AG09309 (cell line): Measurements from ENCODE around the gene SPDYE2B.
"Not testable (repeated sequence)": the region's sequence is repeated elsewhere in the genome, so short reads cannot be mapped to it uniquely, and the experiment has no call there.

Source experiments
- DNase-seq: peaks from one replicate; pipeline ENCODE4 v3.0.0-alpha.2; 2010; ENCODE audit warnings: low read depth
- H3K4me3 ChIP-seq: 2 replicates; pipeline ENCODE4 v1.5.1; 2011; ENCODE audit warnings: mild to moderate bottlenecking, low read depth, low read length, moderate library complexity; ENCODE audit not compliant: control insufficient read depth

SPDYE2B gene

DNA sequence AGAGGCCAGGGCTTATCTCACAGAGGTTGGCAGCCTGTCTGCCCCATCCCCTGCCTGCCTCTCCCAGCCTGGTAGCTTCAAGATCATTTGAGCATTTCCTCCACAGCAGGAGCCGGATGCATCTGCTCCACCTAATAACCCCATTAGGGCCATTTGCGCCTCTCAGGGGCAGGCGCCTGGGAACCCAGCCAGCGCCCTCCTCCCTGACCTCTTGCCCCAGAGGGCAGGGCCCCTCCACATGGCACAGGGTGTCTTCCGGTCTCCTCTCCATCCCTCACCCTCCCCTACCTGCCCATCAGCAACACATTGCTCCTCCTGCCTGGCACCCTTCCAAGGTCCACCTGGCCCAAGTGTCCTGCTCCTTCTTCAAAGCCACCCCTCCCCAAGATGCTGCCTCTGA lies 14.8 kb upstream of the SPDYE2B start:
- not testable (repeated sequence) for DNase-seq, H3K4me3 ChIP-seq

DNA sequence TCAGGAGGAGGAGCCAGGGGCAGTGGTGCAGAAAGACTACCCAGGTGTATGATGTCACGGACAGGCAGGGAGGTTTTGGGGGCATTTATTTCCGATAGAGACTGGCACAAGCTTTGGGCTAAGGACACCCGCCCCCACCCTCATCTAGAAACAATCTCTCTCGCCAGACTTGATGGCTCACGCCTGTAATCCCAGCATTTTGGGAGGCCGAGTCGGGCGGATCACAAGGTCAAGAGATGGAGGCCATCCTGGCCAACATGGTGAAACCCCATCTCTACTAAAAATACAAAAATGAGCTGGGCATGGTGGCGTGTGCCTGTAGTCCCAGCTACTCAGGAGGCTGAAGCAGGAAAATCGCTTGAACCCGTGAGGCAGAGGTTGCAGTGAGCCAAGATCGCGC lies 13.2 kb upstream of the SPDYE2B start:
- DNase-seq, H3K4me3 ChIP-seq: not testable (repeated sequence)

DNA sequence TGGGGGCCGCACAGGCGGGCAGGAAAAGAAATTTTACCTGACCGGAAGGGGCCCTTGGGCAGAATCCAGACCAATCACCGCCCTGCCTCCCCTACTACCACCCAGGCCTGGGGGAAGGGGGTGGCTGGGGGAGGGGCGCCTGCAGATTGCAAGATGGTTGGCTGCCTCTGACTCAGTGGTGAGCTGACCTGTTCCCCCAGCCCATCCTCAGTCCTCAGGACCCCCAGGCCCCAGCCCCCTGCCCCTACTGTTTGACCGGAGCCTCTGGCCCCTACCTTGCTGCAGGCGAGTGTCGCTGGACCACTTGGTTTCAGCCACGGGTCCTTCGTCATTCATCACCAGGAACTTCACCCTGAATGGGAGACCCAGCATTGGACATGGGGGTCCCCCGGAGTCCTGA lies 11.3 kb upstream of the SPDYE2B start:
- DNase-seq, H3K4me3 ChIP-seq: not testable (repeated sequence)

DNA sequence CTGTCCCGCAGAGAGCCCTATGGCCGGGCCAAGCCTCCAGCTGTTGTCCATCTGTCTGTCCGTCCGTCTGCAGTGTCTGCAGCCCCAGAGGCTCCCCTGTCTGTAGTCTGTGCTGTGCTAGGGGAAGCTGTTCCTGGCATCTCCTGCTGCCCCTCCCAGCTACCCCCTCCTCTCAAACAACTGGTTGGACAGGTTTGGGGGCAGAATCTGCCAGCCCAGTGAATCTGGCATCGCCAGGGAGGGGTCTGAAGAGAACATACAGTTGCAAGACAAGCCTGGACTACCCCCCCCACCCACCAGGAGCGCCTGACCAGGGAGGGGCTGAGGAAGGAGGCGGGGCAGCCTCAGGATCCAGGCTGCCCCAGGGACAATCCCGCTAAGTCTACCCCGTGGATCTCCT lies 7.4 kb upstream of the SPDYE2B start, which contains the start of gene UPK3BL1:
TSS of gene UPK3BL1 (minus strand) at position 101 of the 400 bp plus-strand sequence. CDS start at position 51, 50 bp downstream.
- H3K4me3 ChIP-seq, DNase-seq: not testable (repeated sequence)

DNA sequence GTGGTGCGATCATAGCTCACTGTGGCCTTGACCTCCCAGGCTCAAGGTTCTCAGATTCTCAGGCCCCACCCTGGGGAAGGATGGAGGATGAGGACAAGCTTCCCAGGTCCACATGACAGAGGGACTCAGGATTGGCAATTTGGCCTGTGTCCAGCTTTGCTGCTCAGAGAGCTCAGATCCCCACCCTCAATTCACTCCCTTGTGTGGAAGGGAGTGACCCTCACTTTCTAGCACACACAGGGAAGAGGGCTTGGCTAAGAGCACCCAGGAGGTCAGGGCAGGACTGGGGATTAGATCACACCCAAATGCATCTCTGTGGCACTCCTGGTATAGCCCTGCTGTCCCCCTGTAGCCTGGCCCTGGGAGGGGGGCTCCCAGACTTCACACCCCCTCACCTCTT lies 6.7 kb upstream of the SPDYE2B start:
- H3K4me3 ChIP-seq, DNase-seq: not testable (repeated sequence)

DNA sequence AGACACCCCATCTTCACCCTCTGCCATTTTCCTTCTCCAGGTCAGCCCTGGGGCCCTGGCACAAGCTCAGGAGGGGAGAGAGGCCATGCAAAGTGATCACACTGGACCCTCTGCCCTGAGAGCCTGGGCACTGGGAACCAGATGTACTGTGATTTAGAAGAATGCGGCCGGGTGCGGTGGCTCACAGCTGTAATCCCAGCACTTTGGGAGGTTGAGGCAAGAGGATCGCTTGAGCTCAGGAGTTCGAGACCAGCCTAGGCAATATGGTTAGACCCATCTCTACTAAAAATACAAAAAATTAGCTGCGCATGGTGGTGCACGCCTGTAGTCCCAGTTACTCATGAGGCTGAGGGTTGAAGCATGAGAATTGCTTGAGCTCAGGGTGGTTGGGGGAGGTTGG lies 2.3 kb upstream of the SPDYE2B start:
- not testable (repeated sequence) for DNase-seq, H3K4me3 ChIP-seq

DNA sequence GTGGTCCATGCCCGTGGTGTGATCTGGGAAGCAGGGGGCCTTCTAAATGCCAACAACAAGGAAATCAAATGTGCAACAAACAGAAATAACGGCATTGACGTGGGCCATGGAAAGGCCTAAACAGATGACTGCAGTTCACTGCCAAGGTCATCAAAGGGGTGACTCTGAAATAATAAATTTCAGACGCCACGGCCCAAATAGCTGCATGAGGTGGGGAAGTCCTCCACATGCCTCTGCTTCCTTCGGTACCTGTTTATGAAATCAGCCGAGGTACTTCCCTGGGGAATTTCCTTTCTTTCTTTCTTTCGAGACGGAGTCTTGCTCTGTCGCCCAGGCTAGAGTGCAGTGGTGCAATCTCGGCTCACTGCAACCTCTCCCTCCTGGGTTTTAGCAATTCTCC lies 14.6 kb downstream of the SPDYE2B start:
- not testable (repeated sequence) for DNase-seq, H3K4me3 ChIP-seq

DNA sequence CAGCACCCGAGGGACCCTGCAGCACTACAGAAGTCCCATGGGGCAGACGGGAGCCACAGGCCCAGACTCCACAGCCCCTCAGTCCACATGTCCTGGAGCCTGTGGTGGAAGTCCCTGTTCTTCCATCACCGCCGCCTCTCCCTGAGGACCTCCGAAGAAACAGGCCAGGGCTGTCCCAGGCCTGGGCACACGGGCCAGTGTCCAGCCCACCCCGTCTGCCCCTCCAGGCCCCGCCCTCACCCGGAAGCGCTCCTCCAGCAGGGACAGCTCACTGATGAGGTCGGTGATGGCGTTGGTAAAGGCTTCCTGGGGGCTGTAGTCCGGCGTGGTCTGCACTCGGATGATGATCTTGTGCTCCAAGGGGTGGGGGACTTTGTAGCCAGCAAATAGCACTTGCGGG lies 16.7 kb downstream of the SPDYE2B start:
- H3K4me3 ChIP-seq, DNase-seq: not testable (repeated sequence)

DNA sequence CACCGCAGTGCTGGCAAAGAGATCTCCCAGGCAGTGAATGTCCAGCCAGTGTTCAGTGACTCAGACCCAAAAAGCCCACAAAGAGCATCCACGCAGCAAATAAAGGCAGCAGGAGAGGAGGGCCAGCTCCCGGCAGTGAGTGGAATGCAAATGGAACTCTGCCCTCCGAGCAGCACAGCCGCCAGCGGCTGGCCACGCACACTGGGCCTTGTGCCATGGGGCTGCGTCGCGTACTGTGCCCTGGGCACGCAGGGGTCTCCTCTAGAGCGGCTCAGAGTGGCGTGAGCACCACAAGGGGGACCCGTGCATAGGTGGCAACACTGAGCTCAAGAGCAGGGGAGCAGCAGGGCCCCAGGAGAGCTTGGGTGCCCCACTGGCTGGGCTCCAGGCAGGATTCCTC lies 17.4 kb downstream of the SPDYE2B start:
- H3K4me3 ChIP-seq, DNase-seq: not testable (repeated sequence)

DNA sequence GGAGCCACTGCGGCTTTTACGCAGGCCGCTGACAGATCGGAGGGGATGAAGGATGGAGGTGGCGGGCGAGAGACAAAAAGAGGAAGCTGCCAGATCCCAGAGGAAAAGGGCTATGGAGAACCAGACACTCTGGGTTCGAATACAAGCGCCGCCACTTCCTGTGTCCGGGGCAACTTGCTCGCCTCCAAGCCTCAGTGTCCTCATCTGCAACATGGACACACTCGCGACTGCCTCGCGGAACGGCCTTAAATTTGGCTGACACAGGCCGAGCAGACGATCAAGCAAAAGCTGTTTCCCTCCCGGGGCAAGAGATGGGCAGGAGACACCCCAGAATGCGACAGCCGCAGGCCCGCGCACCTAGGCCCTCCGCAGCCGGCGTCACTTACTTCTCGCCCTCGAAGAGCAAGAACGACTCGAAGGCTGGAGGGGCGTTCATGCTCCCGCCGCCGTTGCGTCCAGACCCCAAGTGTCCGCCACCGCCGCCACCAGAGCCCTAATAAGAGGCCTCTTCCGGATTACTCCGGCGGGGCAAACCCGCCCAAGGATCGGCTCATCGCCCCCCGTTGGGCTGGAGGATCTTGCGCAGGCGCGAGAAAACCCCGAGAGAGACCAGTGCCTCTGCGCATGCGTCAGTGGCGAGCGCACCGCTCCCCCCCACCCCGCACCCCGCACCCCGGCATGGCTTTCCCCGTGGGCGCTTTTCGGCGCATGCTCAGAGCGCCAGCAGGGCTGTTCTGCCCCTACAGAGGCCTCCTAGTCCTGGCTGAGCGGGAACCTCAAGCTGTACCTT lies 21.2 kb downstream of the SPDYE2B start, which contains the start of gene POLR2J2:
TSS of gene POLR2J2 (minus strand) at position 498 of the 790 bp plus-strand sequence. CDS start at position 436, 62 bp downstream.
- peak within 1 kb of the TSS; percentile 42 for H3K4me3 ChIP-seq
- peak; percentile 0 for DNase-seq

DNA sequence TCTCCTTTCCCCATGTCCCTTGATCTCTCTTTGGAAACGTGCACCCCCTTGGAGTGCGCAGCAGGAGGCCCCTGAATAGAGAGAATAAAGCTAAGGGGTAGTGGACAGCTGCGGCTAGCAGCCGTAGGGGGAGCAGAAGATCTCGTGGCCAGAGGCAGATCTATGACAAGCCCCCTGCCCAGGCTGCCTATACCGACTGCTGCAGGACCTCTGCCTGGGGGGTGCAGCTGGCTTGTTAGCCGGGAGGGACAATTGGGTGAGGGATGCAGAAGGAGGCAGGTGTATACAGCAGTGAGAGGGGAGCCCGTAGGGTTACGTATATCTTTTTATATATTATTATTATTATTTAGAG lies 21.8 kb downstream of the SPDYE2B start:
- DNase-seq, H3K4me3 ChIP-seq: not testable (repeated sequence)

DNA sequence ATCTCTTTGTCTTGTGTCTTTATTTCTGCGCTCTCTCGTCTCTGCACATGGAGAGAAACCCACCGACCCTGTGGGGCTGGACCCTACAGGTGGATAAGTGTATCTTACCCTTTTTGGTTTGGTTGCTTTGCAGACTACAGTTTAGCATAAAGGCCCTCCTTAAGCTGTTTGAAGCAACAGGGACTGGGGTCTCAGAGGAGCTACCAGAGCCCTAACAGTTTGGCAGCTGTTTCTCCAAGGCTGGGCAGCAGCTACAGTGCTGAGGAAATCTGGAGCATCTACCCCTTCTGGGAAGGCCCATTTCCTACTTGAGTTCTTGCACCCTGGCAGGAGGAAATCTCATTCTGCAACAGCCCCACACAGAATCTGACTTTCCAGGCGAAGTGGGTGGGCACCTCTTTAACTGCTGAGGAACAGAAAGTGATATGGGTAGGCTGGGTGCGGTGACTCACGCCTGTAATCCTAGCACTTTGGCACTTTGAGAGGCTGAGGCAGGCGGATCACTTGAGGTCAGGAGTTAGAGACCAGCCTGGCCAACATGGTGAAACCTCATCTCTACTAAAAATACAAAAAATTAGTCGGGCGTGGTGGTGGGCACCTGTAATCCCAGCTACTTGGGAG lies 23.4 kb downstream of the SPDYE2B start:
- not testable (repeated sequence) for DNase-seq, H3K4me3 ChIP-seq

DNA sequence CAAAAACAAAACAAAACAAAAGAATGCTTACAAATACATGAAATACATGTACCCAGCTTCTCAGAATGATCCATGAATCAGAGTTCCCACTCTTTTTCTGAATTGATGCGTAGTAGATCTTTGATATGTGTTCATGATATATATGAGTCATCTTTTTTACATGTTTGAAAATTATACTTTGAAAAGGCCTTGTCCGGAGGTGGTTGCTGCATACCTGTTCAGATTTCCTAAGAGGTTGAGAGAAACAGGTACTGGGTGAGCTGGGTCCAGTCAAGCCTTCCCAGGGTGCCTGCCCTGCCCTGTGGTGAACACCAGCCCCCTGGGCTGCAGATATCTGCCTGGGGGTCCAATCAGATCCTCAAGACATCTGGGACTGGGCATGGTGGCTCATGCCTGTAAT lies 25.4 kb downstream of the SPDYE2B start:
- H3K4me3 ChIP-seq, DNase-seq: not testable (repeated sequence)

DNA sequence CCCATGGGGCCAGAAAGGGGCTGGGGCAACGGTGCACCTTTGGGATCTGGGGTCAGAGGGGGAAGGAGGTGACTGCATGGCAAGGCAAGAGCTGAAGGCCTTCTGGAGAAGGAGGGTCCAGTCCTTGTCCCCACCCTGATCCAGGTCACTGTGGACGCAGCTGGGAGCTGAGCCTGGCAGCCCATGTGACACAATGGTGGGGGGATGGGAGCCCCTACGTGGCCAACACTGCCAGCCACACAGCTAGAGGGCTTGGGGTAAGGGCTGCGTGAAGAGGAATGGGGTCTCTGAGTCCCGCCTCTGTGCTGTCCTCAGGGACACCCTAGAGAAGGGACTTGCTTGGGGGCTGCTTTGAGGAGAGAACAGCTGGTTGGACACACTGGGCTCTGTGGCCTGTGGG lies 30.7 kb downstream of the SPDYE2B start:
- not testable (repeated sequence) for H3K4me3 ChIP-seq, DNase-seq

DNA sequence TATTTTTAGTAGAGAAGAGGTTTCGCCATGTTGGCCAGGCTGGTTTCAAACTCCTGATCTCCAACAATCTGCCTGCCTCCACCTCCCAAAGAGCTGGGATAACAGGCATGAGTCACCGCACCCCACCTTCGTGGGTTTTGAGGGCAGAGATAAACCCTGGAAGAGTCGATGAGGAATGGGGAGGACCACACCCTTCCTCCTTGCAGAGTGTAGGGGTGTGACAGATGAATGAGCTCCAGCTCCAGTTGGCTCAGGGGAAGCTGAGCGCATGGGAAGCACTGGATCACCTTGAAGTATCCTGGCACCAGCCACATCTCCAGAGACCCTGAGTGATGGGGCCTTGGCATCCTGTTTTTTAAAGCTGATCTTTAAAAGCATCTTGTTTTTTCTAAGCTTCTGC lies 32.4 kb downstream of the SPDYE2B start:
- DNase-seq, H3K4me3 ChIP-seq: not testable (repeated sequence)

DNA sequence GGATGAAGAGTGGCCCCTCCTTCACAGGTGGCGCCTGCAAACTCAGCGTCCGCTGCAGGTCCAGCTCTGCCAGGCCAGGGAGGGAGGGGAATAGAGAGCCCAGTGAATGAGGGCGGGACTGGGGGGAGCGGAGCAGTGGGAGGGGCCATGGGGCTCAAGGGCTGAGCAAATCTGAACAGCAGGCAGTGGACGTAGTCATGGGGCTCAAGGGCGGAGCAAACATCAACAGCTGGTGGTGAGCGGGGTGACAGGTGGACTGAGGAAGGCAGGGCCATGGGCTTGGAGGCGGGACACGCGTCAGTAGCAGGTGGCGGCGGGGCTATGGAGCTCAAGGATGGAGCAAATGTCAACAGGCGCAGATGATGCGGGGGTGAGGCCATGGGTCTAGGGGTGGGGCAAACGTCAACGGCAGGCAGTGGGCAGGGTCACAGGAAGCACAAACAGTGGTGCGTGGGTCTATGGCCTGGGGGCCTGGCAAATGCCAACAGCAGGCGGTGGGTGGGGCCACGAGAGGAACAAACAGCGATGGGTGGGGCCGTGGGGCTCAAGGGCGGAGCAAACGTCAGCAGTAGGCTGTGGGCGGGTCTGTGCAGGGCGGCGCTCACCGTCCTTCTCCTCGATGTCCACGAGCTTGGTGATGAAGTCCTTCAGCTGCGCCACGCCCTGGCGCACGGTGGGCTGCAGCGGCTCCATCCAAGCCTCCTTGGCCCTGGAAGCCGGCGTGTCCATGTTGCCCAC lies 38.3 kb downstream of the SPDYE2B start:
- DNase-seq, H3K4me3 ChIP-seq: not testable (repeated sequence)

DNA sequence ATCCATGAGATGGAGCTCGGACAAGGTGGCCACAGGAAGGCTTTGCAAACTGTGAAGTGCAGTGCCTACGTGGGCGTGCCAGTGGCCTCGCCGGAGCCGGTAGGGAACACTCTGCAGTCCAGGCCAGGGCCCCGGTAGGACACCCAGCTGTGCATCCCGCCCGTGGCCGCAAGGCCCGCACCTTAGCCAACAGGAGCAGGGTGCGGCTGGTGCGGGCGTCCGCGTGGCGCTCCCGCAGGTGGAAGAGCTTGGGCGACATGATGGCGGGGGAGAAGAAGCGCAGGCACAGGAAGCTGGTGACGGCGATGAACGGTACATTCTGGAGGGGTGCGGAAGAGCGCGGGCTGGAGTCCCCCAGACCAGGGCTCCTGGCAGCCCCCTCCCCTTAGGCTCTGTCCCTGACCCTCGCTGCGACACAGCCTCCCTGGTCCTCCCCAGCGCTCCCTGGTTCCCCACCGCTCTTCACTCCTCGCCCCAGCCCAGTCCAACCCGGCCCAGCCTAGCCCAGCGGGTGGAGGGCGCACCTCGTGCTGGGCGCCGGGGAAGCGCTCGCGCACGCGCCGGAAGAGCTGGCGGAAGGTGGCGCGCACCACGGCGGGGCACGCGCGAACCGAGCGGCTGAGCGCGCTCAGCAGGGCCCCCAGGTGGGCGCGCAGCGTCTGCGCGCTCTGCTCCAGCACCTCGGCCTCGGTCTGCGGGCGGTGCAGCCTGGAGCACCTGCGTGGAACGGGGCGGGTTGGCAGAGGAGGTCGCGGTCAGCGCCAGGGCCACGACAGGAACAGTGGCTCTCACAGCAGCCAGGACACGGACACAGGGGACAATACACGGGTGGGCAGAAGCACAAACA lies 39.5 kb downstream of the SPDYE2B start:
- DNase-seq, H3K4me3 ChIP-seq: not testable (repeated sequence)

DNA sequence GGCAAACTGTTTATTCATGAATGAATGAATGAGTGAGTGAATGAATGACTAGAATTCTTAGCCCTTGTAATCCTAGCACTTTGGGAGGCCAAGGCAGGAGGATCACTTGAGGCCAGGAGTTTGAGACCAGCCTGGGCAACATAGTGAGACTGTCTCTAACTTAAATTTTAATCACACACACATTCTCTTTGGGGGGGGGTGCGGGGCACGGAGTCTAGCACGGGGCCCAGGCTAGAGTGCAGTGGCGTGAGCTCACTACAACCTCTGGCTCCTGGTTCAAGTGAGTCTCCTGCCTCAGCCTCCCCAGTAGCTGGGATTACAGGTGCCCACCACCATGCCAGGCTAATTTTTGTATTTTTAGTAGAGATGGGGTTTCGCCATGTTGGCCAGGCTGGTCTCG lies 40.5 kb downstream of the SPDYE2B start:
- DNase-seq, result not testable (repeated sequence)

More for the DNA sequence above, 40.5 kb downstream of the SPDYE2B start:
- not testable (repeated sequence) for H3K4me3 ChIP-seq
